CD4-positive, alpha-beta memory T cell (primary cell): ENCODE results near the gene GRIK4. TPM values are rescaled to one million over a fixed set of nuclear protein-coding genes. Genes with fewer than 3 reads are reported as not detected.
A peak's percentile ranks its signal among the peaks of the same experiment; 100 is the strongest.

Experiments
- CTCF ChIA-PET: fragments of 350-600 bp; sonication (Branson Sonifier 250); formaldehyde crosslinking; loops from one replicate; lab custom pipeline; 2021; ENCODE audit warnings: inconsistent platforms; ENCODE audit not compliant: partially characterized antibody; lab: Charles Lee
- POLR2A ChIA-PET: fragments of 350-600 bp; sonication (Branson Sonifier 250); formaldehyde crosslinking; loops from one replicate; lab custom pipeline; 2021; ENCODE audit not compliant: partially characterized antibody; lab: Charles Lee
- DNase-seq, 5 donors: peaks; one replicate each; pipeline versions ENCODE4 v3.0.0 to v3.0.0-alpha.2; 2020 to 2022; ENCODE audit warnings: mixed read lengths in 1 of 5
- H3K27ac ChIP-seq: one replicate; pipeline ENCODE4 v1.7.0; 2013; ENCODE audit warnings: low read depth, low read length
- H3K27me3 ChIP-seq: 2 replicates; pipeline ENCODE4 v1.7.0; 2013; ENCODE audit warnings: mild to moderate bottlenecking, low read length, moderate library complexity; ENCODE audit not compliant: insufficient read depth
- H3K36me3 ChIP-seq: 2 replicates; pipeline ENCODE4 v1.7.0; 2013; ENCODE audit warnings: mild to moderate bottlenecking, low read length, moderate library complexity; ENCODE audit not compliant: insufficient read depth
- H3K4me1 ChIP-seq: 2 replicates; pipeline ENCODE4 v1.7.0; 2013; ENCODE audit warnings: mild to moderate bottlenecking, low read length, moderate library complexity; ENCODE audit not compliant: insufficient read depth
- H3K4me3 ChIP-seq, 2 donors: one replicate each; pipeline ENCODE4 v1.7.0; 2013; ENCODE audit warnings: low read length in 2 of 2, mild to moderate bottlenecking in 1 of 2
- H3K9me3 ChIP-seq, 2 donors: one replicate each; pipeline ENCODE4 v1.7.0; 2013; ENCODE audit warnings: low read length in 2 of 2, control low read depth in 1 of 2; ENCODE audit not compliant: control insufficient read depth in 1 of 2
- H3K27ac Mint-ChIP-seq, 7 donors: one replicate each; pipeline ENCODE4 v1.8.0; 2020 to 2021; ENCODE audit warnings: mixed read lengths in 7 of 7, mild to moderate bottlenecking in 6 of 7, inconsistent platforms in 3 of 7, moderate library complexity in 3 of 7
- H3K27me3 Mint-ChIP-seq, 2 donors: one replicate each; pipeline ENCODE4 v1.8.0; 2020 to 2021; ENCODE audit warnings: mixed read lengths in 2 of 2
- H3K36me3 Mint-ChIP-seq, 2 donors: one replicate each; pipeline ENCODE4 v1.8.0; 2020 to 2021; ENCODE audit warnings: mixed read lengths in 2 of 2, inconsistent platforms in 1 of 2, mild to moderate bottlenecking in 1 of 2
- H3K4me1 Mint-ChIP-seq, 4 donors: one replicate each; pipeline ENCODE4 v1.8.0; 2020 to 2021; ENCODE audit warnings: mixed read lengths in 4 of 4, mild to moderate bottlenecking in 1 of 4
- H3K4me3 Mint-ChIP-seq, 8 donors: one replicate each; pipeline ENCODE4 v1.8.0; 2020 to 2021; ENCODE audit warnings: mixed read lengths in 8 of 8, mild to moderate bottlenecking in 7 of 8, moderate library complexity in 6 of 8, inconsistent platforms in 3 of 8
- H3K9me3 Mint-ChIP-seq, 8 donors: one replicate each; pipeline ENCODE4 v1.8.0; 2020 to 2021; ENCODE audit warnings: mixed read lengths in 8 of 8, mild to moderate bottlenecking in 5 of 8, inconsistent platforms in 3 of 8, moderate library complexity in 1 of 8
- intact Hi-C: fragments of 100-400 bp; cut with micrococcal nuclease; formaldehyde crosslinking; loops from one replicate; pipeline ENCODE4 v1.15.1; 2023
- polyA plus RNA-seq, 2 donors: library from polyadenylated mRNA; unstranded; fragments of 300-500 nt; fragmentation: Illumina TruSeq; gene quantifications; one replicate each; pipeline ENCODE4 v1.2.3, GENCODE V29; 2021
- total RNA-seq, 2 experiments: library from RNA; stranded (reverse); gene quantifications; one replicate each; pipeline ENCODE4 v1.2.3, GENCODE V29; 2021

The GRIK4 gene
- total and polyA plus RNA-seq, 4 experiments from 2014 or later = 0.06 TPM; not detected in 3

- DNase-seq = no peak
- no peaks in the 10 kb centered on the region for H3K9me3 Mint-ChIP-seq
- Histone ChIP-seq H3K4me3 (no peak overlapping the region), H3K27ac (no peak overlapping the region), H3K36me3 (no peaks in the 10 kb centered on the region), H3K9me3 (no peaks in the 10 kb centered on the region), H3K4me1 (no peaks in the 10 kb centered on the region), H3K27me3 (no peaks in the 10 kb centered on the region)
- ChIA-PET POLR2A (no interaction called here), CTCF (no interaction called here)
- intact Hi-C loops = no loop called here
- no peak overlapping the region for H3K27ac Mint-ChIP-seq
- H3K27me3 Mint-ChIP-seq = peaks cover 8 to 20% of the 10 kb centered on the region in 2 donors
- no peaks in the 10 kb centered on the region for H3K4me1 Mint-ChIP-seq
- no peak overlapping the region for H3K4me3 Mint-ChIP-seq
- no peaks in the 10 kb centered on the region for H3K36me3 Mint-ChIP-seq
These were observed 139.8 kb downstream of the GRIK4 start for GRCh38 chr11:120651396-120651795.

GRCh38 chr11:120651836-120652235 is 140.3 kb downstream of the GRIK4 start:
- no peaks in the 10 kb centered on the region for H3K27me3 ChIP-seq
- Mint-ChIP-seq H3K9me3 (no peaks in the 10 kb centered on the region), H3K4me3 (no peak overlapping the region), H3K4me1 (no peaks in the 10 kb centered on the region), H3K36me3 (no peaks in the 10 kb centered on the region), H3K27me3 (peaks cover 8 to 17% of the 10 kb centered on the region in 2 donors), H3K27ac (no peak overlapping the region)
- intact Hi-C loops = no loop called here
- no peak overlapping the region for H3K27ac ChIP-seq
- POLR2A ChIA-PET = no interaction called here
- no peaks in the 10 kb centered on the region for H3K36me3 ChIP-seq
- no peak overlapping the region for H3K4me3 ChIP-seq
- CTCF ChIA-PET = no interaction called here
- no peaks in the 10 kb centered on the region for H3K4me1 ChIP-seq
- DNase-seq = no peak
- no peaks in the 10 kb centered on the region for H3K9me3 ChIP-seq

- Histone ChIP-seq H3K27ac (no peak overlapping the region), H3K4me1 (no peaks in the 10 kb centered on the region), H3K36me3 (no peaks in the 10 kb centered on the region), H3K9me3 (no peaks in the 10 kb centered on the region), H3K27me3 (no peaks in the 10 kb centered on the region), H3K4me3 (no peak overlapping the region)
- ChIA-PET CTCF (no interaction called here), POLR2A (no interaction called here)
- Mint-ChIP-seq H3K27ac (no peak overlapping the region), H3K27me3 (peaks cover 8 to 17% of the 10 kb centered on the region in 2 donors), H3K4me3 (peak overlapping the region in 1 of 8 donors; percentile 36), H3K36me3 (no peaks in the 10 kb centered on the region), H3K4me1 (no peaks in the 10 kb centered on the region), H3K9me3 (no peaks in the 10 kb centered on the region)
- DNase-seq = peak in 1 of 5 donors; percentile 0
- intact Hi-C loops = no loop called here
These were observed 141.3 kb downstream of the GRIK4 start for GRCh38 chr11:120652705-120653335.

GRCh38 chr11:120655589-120655988 is 144.0 kb downstream of the GRIK4 start:
- intact Hi-C loops = no loop called here
- Mint-ChIP-seq H3K9me3 (no peaks in the 10 kb centered on the region), H3K4me3 (no peak overlapping the region), H3K27ac (no peak overlapping the region), H3K36me3 (no peaks in the 10 kb centered on the region), H3K27me3 (peaks cover 6 to 19% of the 10 kb centered on the region in 2 donors), H3K4me1 (peaks cover 0 to 2% (median 0%) of the 10 kb centered on the region in 4 donors)
- no peaks in the 10 kb centered on the region for H3K27me3 ChIP-seq
- DNase-seq = no peak
- no peak overlapping the region for H3K4me3 ChIP-seq
- no peak overlapping the region for H3K27ac ChIP-seq
- CTCF ChIA-PET = no interaction called here
- no peaks in the 10 kb centered on the region for H3K36me3 ChIP-seq
- POLR2A ChIA-PET = no interaction called here
- H3K4me1 ChIP-seq = no peaks in the 10 kb centered on the region
- no peaks in the 10 kb centered on the region for H3K9me3 ChIP-seq

GRCh38 chr11:120657306-120658070 is 145.9 kb downstream of the GRIK4 start:
- Mint-ChIP-seq H3K36me3 (no peaks in the 10 kb centered on the region), H3K4me1 (peaks cover 0 to 2% (median 0%) of the 10 kb centered on the region in 4 donors), H3K9me3 (no peaks in the 10 kb centered on the region), H3K4me3 (no peak overlapping the region), H3K27ac (no peak overlapping the region), H3K27me3 (peaks cover 6 to 15% of the 10 kb centered on the region in 2 donors)
- Histone ChIP-seq H3K9me3 (no peaks in the 10 kb centered on the region), H3K4me1 (no peaks in the 10 kb centered on the region), H3K27ac (no peak overlapping the region), H3K27me3 (no peaks in the 10 kb centered on the region), H3K36me3 (no peaks in the 10 kb centered on the region), H3K4me3 (no peak overlapping the region)
- ChIA-PET CTCF (no interaction called here), POLR2A (no interaction called here)
- intact Hi-C loops = no loop called here
- DNase-seq = no peak

- no peaks in the 10 kb centered on the region for H3K4me1 ChIP-seq
- Mint-ChIP-seq H3K9me3 (no peaks in the 10 kb centered on the region), H3K4me1 (peaks cover 0 to 2% (median 0%) of the 10 kb centered on the region in 4 donors), H3K36me3 (no peaks in the 10 kb centered on the region), H3K4me3 (no peak overlapping the region), H3K27me3 (peaks cover 6 to 20% of the 10 kb centered on the region in 2 donors), H3K27ac (no peak overlapping the region)
- no peaks in the 10 kb centered on the region for H3K9me3 ChIP-seq
- no peak for DNase-seq
- H3K27me3 ChIP-seq = no peaks in the 10 kb centered on the region
- CTCF ChIA-PET = no interaction called here
- POLR2A ChIA-PET = no interaction called here
- no peak overlapping the region for H3K4me3 ChIP-seq
- H3K27ac ChIP-seq = no peak overlapping the region
- intact Hi-C loops = no loop called here
- H3K36me3 ChIP-seq = no peaks in the 10 kb centered on the region
These were observed 146.5 kb downstream of the GRIK4 start for GRCh38 chr11:120658071-120658423.

- H3K9me3 ChIP-seq = no peaks in the 10 kb centered on the region
- intact Hi-C loops = no loop called here
- H3K36me3 ChIP-seq = no peaks in the 10 kb centered on the region
- ChIA-PET CTCF (no interaction called here), POLR2A (no interaction called here)
- H3K27ac ChIP-seq = no peak overlapping the region
- H3K27me3 ChIP-seq = no peaks in the 10 kb centered on the region
- Mint-ChIP-seq H3K36me3 (no peaks in the 10 kb centered on the region), H3K27ac (no peak overlapping the region), H3K27me3 (peaks cover 7 to 21% of the 10 kb centered on the region in 2 donors), H3K4me3 (no peak overlapping the region), H3K9me3 (no peaks in the 10 kb centered on the region), H3K4me1 (peaks cover 0 to 2% (median 0%) of the 10 kb centered on the region in 4 donors)
- no peak overlapping the region for H3K4me3 ChIP-seq
- H3K4me1 ChIP-seq = no peaks in the 10 kb centered on the region
- DNase-seq = no peak
These were observed 147.5 kb downstream of the GRIK4 start for GRCh38 chr11:120659076-120659475.
